NCI-H2081 (cell line): ENCODE results near the gene NFX1.
A peak's percentile ranks its signal among the peaks of the same experiment; 100 is the strongest.

Experiments used
- DNase-seq, 2 experiments: peaks; one replicate each; lab custom pipeline; 2025; lab: John Stamatoyannopoulos, UW

Gene NFX1

DNA sequence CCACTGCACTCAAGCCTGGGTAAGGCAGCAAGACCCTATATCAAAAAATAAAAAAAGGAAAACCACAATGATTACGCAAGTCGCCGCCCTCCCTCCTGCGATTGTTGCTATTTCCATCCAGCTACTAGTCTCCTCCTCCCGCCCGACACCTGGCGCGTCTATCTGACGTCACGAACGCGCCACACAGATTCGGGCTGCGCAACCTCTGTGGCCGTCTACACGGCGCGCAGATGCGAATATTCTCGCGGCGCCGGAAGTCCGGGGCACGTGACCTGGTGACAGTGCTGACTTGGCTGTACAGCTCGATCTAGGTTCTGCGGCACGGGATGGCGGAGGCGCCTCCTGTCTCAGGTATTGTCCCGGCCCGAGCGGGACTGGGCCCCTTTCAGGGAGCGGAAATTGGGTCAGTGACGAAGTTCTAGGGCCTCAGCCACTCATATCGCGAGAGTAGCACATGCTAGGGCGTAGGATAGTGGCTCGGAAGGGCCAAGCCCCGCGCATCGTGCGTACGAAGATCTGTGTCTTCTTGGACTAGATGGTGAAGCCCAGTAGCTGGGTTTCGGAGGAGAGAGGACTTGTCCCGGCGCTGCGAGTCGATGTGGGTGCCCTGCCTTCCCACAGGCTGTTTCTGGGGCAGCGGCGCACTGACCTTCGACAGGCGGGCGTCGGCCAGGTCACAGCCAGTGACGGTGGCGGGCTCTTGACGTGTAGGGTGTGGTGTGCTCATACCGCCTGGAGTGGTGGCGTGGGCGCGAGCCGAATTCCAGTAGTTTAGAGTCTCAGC is at the start of gene NFX1:
Gene NFX1 (plus strand): TSS at position 270 of the 784 bp plus-strand sequence. CDS start 57 bp downstream, at position 327.
- DNase-seq, result peak; percentile 99

DNA sequence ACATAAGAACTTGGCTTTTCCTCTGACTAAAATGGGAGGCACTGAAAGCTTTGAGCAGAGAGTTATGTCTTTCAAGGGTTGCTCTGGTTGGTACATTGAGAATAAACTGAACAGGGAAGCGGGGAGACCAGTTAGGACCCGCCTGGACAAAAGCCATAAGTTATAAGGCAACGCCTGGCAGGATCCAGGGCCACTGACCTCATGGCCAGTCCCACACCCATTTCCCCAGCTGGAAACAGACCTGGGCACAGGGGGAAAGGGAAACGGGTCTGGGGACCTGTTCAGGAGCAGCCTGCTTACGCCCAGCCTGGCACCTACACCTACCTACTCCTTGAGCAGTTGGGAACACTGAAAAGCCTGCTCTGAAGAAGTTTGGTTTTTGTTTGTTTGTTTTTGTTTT is 49.0 kb upstream of the NFX1 start:
- no peak for DNase-seq

DNA sequence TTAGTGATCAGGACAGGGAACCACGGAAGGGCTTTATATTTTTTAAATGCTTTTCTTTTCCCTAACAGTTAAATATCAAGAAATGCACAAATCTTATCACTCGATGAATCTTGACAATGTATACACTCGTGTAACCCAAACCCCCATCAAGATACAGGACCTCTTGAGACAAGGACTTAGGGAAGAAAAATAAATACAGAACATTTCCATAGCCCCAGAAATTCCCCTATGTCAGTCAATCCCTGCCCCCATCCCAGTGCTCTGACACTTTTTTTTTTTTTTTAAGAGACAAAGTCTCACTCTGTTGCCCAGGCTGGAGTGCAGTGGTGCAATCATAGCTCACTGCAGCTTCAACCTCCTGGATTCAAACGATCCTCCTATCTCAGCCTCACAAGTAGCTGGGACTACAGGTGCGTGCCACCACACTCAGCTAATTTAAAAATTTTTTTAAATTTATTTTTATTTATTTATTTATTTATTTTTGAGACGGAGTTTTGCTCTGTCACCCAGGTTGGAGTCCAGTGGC is 47.6 kb upstream of the NFX1 start:
- DNase-seq, result no peak

DNA sequence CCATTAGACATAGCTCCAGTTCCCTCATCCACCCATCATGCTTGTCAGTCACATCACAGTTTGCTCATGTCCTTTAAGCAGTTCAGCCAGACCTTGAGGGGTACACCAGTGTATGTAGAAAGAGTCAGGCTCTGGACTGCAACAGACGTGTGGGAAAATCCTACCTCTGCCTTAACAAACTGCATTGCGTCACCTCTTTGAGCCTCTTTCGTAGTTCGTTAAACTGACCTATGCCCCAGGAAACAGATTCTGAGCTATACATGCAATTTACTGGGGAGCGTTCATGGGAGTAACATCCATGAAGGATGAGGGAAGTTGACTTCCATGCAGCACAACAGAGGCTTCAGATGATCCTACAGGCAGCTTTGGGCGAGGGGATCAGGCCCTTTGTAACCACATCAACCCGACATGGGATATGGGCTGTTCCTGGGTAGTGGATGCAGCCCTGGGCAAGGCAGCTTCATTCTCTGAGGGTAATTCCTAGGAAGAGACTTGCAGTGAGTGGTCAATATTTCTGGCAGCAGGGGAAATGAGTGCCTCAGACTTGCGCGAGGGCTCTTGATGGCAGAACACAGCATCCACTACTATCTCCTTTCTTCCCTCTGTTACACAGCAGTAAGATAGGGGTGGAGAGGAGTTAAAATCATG is 46.1 kb upstream of the NFX1 start:
- DNase-seq, result no peak

DNA sequence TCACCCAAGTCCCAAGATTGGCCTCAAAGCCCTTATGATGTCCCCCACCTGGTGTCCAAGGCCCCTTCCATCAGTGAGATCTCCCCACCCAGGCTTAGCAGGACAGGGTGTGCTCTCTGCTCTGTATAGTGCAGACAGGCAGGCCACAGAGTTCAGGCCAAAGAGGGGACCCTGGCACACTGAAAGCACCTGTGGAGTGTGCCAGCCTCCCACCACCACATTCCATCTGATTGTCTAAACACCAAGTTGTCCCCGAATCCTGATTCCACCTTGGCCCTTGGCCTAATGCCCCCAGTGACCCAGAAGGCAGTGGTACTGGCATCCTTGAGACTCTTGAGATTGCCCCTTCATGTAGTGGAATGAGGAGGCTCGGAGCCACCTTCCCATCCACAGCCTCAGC is 45.0 kb upstream of the NFX1 start:
- DNase-seq, result no peak

DNA sequence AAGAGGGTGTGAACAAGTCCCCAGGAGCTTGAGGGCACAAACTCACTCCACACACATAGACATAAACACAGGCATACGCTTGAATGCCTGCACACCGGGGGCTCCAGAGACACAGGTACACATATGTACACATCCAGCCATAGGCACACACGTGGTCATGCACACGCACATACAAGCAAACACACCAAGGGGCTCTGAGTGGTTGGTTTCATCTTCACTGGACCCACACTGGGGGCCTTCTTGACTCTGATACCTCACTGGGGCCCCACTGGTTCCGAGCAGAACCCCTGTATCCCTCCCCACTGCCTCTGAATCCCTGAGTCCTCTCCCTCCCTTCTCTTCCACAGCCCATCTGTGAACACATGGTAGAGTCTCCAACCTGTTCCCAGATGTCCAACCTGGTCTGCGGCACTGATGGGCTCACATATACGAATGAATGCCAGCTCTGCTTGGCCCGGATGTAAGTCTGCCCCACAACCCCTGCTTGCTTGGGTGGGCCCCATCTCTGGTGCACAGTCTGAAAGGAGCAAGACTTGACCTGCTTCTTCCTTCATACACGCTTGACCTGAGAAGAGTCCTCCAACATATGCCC is 44.0 kb upstream of the NFX1 start:
- no peak for DNase-seq

DNA sequence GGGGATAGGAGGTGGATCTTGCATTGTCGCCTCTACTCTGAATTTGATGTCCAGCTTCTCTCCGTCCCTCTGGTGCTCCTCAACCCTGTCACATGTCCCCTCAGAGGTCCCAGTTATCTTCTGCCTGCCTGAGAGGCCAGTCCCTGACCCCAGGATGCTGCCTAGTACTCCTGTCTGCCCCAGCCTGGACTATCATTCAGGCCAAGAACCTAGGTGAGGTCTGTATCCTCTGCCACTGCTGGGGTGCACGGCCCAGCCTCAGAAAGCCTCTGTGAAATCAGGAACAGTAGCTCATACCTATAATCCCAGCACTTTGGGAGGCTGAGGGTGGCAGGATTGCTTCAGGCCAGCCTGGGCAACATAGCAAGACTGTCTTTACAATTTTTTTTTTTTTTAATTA is 41.7 kb upstream of the NFX1 start:
- no peak for DNase-seq

DNA sequence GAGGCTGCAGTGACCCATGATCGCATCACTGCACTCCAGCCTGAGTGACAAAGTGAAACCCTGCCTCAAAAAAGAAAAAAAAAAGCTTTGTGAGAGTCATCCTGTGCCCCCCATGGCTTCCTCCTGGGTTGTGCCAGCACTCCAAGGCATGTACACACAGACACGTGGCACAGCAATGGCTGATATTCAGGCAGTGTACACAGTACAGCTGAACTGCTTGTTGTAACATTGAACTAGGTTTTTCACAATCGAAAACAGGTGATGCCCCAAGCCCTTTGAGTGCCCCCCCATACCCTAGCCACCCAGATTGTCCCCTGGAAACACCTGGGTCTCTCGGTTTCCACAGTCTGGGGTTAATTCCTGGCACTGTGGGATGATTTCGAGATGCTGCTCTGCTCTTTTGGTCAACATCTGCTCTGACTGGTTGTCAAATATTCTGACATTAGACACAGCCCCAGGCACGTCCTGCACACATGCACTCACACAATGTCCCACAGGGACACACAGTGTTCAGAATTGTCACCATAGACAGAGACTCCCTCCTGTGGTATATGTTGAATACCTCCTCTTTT is 41.1 kb upstream of the NFX1 start:
- DNase-seq, result peak in 1 of 2 experiments; percentile 7

DNA sequence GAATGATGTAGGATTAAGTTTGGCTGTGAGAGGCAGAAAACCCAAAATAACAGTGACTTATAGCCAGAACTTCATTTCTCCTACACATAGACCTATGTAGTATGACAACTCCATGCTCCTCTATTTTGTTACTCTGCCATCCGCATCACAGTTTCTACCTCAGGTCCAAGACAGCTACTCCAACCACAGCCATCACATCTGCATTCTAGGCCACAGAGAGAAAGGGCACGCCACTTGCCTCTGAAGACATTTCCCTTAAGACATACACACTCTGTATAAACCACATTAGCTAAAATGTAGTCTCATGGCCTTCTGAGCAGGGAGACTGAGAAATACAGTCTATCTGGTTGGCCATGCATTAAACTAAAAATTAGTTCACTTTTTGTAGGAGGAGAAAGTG is 40.3 kb upstream of the NFX1 start:
- no peak for DNase-seq

DNA sequence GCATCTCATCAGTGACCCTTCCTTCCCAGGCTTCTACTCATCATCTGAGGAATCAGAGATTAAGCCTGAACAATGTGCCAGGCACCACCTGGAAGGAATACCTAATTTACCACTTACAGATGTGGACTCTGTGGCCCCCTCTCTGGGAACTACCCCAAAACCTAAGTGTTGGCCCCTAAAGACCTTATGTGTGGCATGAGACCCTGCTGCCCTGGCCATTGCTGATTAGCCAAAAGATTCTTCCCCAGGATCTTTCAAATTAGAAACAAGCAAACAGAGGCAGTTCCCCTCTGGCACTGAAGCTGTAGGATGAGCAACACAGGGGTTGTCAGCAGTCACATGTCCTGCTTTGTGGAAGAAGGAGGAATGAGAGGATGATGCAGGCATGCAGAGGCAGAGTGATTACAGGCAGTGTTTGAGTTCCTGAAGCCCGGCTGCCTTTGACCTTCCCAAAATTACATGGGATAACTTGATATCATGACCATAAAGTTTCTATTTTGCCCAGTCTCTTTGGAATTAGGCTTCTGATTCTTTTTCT is 39.8 kb upstream of the NFX1 start:
- no peak for DNase-seq

DNA sequence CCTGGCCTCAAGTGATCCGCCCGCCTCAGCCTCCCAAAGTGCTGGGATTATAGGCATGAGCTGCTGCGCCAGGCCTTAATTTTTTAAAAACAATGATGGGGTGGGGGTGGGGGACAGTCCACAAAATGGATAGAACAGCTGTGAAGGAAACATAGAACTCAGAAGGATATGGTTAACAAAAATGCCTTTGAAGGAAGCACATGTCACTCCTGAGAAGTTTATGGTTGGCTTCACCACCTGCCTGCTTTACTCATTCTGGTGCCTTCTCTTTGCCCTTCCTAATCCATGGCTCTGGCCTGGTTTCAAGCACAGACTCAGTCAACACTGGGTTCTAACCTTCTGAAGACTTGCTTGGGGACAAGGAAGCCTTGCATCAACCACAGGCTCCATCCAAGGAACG is 36.1 kb upstream of the NFX1 start:
- no peak for DNase-seq

DNA sequence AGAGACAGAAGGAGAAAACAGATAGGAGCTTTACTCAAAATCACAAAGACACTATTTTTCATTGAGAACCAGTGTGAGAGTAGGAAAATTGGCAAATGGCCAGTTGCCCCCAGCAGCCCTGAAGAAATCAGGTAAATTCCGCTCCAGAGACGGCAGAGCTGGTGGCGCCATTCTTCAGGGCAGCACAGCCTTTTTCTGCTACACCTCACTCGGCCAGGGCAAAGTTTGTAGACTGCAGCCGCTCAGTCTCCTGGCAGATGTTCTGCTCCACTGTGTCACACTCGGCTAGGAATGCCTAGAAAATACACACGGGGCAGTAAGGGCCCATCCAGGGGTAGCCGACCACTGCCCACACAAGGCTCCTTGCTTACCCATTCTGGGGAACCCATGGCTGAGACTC is 35.3 kb upstream of the NFX1 start:
- no peak for DNase-seq

DNA sequence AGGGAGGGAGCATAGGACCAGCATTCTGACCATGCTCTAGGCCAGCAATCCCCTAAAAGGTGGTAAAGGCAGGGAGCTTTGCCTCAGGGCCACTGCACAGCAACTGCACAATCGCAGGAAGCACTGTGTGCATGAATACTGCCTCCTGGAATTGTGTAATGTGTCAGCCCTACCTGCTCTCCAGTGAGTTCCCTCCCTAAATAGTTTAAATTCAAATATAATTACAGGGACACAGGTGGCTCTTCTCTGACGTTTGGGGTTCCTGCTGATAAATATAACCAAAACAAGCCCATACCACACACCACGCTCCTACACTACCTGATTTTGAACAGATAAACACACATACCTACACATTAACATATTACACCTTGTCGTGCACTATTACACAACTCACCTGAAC is 34.8 kb upstream of the NFX1 start:
- no peak for DNase-seq

DNA sequence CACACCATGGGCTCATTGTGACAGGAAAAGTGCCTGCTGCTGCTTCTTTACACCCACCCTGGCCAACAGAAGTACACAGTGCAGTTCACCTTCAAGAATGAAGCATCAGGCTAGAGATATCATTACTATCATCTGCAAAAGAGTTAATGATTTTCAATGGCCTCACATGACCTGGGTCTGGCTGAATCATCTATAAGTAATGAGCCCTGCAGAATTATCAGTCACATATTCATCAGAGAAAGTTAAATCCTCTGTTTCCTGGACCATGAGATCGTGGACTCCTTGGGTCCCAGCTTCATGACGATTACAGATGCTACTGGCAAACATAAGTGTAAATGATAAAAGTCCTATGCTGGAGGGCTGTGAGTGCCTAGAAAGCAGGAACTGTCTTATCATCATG is 34.1 kb upstream of the NFX1 start:
- no peak for DNase-seq

DNA sequence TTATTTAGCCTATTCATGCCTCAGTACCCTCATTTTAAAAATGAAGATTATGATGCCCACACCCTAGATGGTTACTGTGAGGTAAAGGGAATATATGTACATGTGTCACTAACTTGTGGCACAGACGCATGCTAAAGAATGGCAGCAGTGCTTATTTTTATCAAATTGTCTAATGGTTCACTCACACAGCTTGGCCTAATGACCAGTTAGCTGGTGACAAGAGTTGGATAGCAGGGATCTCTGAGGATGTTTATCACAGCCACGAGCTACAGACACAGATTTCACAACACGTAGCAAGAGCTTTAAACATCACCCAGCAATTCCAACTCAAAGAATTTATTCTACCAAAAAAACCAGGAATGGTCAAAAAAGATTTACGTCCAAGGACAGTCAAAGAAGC is 33.0 kb upstream of the NFX1 start:
- DNase-seq, result no peak

DNA sequence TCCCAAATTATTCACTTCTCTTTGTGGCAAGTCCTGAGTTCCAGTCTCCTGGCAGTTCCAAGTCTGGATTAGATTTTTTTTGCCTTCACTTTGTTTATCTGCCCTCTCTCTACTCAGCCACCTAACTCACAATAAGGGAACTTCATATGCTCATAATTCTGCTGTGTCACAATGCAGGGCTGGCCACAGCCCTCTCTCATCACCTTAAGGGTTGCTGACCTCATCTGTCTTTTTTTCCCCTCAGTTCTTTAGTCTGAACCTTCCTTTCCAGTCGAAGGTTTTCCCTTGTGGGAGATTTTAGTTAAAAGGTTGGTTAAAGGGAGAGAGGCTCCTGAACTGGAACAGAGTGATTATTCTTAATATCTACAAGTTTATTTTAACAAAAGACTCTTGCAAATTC is 29.9 kb upstream of the NFX1 start:
- DNase-seq, result no peak

DNA sequence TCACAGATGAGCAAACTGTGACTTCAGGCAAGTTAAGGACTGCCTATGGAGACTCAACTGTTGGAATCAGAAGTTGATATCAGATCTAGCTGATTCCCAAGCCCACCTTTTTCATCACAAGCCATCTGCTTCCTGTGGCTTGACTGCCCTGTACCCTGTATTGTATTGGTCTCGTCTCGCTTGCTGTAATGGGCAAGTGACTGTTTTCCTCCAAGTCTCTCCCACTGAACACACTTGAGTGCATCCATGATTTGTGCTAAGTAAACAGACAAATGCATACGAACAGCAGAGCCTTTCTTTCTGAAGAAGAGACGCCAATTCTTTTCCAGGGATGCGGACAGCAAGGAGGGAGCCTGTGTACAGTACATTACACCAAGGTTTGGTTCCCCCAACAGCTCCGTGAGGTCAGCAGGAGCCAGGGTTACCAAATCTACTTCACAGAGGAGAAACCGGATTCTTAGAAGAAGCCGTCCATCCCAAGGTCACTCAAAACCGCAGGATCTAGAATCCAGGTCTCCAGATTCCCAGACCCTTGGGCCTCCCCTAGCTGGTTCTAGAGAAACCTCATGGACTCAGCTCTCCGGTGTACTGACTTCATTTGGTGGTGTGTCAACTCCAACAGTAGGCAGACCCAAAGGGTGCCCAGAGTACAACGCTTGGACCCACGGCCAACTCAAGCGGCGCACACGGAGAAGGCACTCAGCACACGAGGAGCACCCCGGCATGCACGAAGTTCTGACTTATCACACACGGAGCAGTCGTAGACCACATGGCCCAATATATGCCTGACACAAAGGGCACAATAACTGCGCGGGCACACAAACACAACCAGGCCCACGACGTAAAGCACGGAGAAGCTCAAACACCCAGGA is 26.9 kb upstream of the NFX1 start:
- peak in 1 of 2 experiments; percentile 43 for DNase-seq

DNA sequence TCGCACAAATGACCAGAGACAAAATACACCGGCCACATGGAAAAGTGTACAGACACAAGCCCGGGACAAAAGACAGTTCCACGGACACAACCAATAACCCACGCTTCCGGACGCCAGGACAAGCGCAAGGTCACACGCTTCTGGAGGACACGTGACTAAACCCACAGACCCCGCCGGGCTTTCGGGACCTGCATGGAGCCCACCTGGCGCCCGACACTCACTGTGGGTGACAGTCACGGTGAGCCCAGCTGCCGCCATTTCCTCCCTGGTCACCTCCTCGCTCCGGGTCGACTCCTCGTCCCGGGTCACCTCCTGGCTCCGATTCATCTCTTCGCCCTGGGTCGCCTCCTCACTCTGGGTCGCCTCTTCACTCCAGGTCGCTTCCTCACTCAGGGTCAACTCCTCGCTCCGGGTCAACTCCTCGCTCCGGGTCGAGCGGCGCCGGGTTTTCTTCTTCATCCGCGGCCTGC is 26.3 kb upstream of the NFX1 start:
- peak in 1 of 2 experiments; percentile 43 for DNase-seq

DNA sequence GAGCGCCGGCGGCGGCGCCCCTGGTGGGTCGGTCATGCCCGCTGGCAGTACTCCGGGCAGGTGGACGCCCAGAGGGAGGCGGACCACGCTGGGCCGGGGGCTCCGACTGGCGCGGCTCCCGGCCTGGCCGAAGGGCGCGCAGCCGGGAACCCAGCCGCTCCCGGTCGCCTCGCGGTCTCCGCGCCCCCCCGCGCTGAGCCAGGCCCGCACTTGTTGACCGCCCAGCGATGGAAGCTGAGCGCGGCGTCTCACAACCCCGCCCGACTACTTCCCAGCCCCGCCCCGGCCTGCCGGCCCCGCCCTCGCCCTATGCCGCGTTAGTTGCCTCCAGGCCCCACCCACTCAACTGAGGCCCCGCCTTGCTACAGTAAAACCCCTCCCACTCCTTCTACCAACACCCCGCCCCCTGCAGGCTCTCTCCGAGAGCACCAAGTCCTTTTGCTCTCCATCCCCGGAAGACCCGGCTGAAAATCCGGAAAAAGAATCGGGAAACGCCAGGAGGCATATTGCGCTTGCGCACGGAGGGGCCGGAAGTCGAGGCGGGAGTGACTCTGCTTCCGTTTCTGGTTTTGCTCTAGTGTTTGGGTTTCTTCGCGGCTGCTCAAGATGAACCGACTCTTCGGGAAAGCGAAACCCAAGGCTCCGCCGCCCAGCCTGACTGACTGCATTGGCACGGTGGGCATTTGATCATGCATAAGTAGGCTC is 25.7 kb upstream of the NFX1 start, which contains the start of the genes BAG1 and CHMP5:
Gene BAG1 (minus strand): TSS at position 236 of the 705 bp plus-strand sequence.
Gene CHMP5 (plus strand): TSS at position 577 of the 705 bp plus-strand sequence. CDS start 30 bp downstream, at position 607.
- DNase-seq, result peak; percentile 99 to 100

DNA sequence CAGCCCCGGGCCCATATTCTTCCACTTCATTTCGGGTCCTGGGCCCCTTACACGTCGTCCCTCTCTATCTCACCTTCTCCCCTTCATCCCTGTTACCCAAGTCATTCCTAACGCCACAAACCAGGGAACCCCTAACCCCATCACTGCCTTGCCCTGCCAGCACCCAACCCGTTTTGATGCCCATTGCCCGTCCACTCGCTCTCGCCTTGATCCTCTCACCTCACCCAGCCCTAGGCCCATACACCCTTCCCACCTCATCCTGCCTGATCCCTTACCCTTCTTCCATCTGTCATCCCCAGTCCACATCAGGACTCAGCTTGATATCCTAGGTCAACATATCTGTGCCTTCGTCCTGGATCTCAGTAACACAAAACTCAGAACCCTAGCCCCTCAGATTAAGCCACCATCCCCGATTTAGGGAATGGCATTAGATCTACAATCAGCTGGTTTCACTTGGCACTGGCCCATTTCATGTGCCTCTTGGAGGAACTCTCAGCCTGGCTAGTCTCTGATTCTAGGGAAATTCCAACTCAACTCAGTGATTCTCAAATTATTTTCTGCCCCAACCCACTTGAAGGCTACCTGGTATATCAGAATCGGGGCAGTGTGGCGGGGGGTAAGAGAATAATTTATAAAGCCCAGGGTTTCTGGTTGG is 25.0 kb upstream of the NFX1 start:
- no peak for DNase-seq
